Left lung (tissue), 10 donors: Measurements from ENCODE around the gene LAMA3. TPM values are rescaled to one million over a fixed set of nuclear protein-coding genes. Genes with fewer than 3 reads are reported as not detected.
A peak's percentile ranks its signal among the peaks of the same experiment; 100 is the strongest.

ENCODE experiments used
- ATAC-seq: fragments of 200-7000 bp; cut with Tn5 transposase; one replicate; pipeline ENCODE4 v1.9.1; 2020; ENCODE audit warnings: moderate library complexity
- DNase-seq, 4 donors: peaks; one replicate each; pipeline ENCODE4 v3.0.0-alpha.2; 2013 to 2020
- H3K27ac ChIP-seq, 2 donors: fragments of 200-600 bp; sonication (generic) in 1 of 2; one replicate each; pipeline versions ENCODE4 v1.5.0 to v1.8.0; 2020 to 2021
- H3K27me3 ChIP-seq, 2 donors: fragments of 200-600 bp; sonication (generic) in 1 of 2; one replicate each; pipeline versions ENCODE4 v1.5.0 to v1.8.0; 2020 to 2021
- H3K36me3 ChIP-seq, 2 donors: fragments of 200-600 bp; sonication (generic) in 1 of 2; one replicate each; pipeline versions ENCODE4 v1.5.0 to v1.8.0; 2020 to 2021
- H3K4me1 ChIP-seq, 2 donors: fragments of 200-600 bp; one replicate each; pipeline ENCODE4 v1.8.0; 2021
- H3K4me3 ChIP-seq, 2 donors: fragments of 200-600 bp; sonication (generic) in 1 of 2; one replicate each; pipeline versions ENCODE4 v1.5.0 to v1.8.0; 2020 to 2021; ENCODE audit warnings: mild to moderate bottlenecking in 1 of 2
- H3K9me3 ChIP-seq, 2 donors: fragments of 200-600 bp; sonication (generic) in 1 of 2; one replicate each; pipeline versions ENCODE4 v1.5.0 to v1.8.0; 2020 to 2021
- intact Hi-C, 2 donors: fragments of 100-400 bp; cut with DNase I; formaldehyde crosslinking; loops; one replicate each; pipeline versions ENCODE4 v1.11.2 to v1.14.2; 2022
- polyA plus RNA-seq, 6 donors: library from polyadenylated mRNA; unstranded; fragments of 120-200 nt; gene quantifications; one replicate each; pipeline ENCODE4 v1.2.1, GENCODE V29; 2013; ENCODE audit not compliant: insufficient read length in 6 of 6
- total RNA-seq, 2 donors: library from RNA; stranded (reverse); fragmentation: NEBNext Ultra II Directional; extraction: Animal tissue kit (Norgen Biotek cat#: 25700); gene quantifications; one replicate each; pipeline ENCODE4 v1.2.1, GENCODE V29; 2021
- TF ChIP-seq, protein P1 (sequence below), 2 donors: fragments of 200-600 bp; sonication (generic) in 1 of 2; IDR thresholded peaks; one replicate each; pipeline versions ENCODE4 v1.5.0 to v1.8.0; 2021; ENCODE audit warnings: antibody characterized with exemption in 2 of 2
- donor health status: DM: no; HTN: yes; CAD: no.
- donor health status: DM: no; HTN: no; CAD: no.

LAMA3 gene
- total and polyA plus RNA-seq, 8 donors: 42.8 to 207 (median 140) TPM

DNA sequence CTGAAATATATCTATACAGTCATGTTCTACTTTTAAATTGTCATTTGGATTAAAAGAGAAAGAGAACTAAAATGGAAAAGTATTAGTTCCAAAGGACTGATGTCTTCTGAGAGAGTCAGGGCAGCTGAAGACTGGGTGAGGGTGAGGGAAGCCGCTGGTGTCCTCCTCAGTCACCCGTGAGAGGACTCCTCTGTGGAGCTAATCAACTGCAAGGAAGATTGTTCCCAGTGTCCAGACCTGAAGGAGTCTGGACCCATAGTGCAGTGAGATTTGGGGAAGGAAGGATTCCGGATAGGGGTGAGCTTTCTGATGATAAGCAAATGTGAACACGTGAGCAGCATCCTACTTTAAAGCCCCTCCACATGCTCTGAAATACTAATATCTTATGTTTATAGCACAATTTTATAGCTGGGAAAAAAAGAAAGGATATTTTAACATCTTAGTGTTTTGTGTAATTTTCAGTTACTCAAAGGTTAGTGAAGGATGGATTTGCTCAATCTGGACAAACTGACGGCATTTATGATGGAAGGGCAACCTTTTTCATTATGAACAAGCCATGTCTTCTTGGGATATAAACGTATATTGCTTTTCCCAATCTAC, 190.8 kb downstream of the LAMA3 start:
- Histone ChIP-seq H3K36me3 (no peaks in the 10 kb centered on the region), H3K4me1 (peaks cover 0 to 5% of the 10 kb centered on the region in 2 donors), H3K27ac (no peak overlapping the region), H3K4me3 (no peak overlapping the region), H3K9me3 (no peaks in the 10 kb centered on the region), H3K27me3 (no peaks in the 10 kb centered on the region)
- no peak for DNase-seq
- intact Hi-C loops: no loop called here
- no peak for ATAC-seq
- TF ChIP-seq, protein P1, sequence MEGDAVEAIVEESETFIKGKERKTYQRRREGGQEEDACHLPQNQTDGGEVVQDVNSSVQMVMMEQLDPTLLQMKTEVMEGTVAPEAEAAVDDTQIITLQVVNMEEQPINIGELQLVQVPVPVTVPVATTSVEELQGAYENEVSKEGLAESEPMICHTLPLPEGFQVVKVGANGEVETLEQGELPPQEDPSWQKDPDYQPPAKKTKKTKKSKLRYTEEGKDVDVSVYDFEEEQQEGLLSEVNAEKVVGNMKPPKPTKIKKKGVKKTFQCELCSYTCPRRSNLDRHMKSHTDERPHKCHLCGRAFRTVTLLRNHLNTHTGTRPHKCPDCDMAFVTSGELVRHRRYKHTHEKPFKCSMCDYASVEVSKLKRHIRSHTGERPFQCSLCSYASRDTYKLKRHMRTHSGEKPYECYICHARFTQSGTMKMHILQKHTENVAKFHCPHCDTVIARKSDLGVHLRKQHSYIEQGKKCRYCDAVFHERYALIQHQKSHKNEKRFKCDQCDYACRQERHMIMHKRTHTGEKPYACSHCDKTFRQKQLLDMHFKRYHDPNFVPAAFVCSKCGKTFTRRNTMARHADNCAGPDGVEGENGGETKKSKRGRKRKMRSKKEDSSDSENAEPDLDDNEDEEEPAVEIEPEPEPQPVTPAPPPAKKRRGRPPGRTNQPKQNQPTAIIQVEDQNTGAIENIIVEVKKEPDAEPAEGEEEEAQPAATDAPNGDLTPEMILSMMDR (IDR thresholded peaks at IDR 0.05): no peak

DNA sequence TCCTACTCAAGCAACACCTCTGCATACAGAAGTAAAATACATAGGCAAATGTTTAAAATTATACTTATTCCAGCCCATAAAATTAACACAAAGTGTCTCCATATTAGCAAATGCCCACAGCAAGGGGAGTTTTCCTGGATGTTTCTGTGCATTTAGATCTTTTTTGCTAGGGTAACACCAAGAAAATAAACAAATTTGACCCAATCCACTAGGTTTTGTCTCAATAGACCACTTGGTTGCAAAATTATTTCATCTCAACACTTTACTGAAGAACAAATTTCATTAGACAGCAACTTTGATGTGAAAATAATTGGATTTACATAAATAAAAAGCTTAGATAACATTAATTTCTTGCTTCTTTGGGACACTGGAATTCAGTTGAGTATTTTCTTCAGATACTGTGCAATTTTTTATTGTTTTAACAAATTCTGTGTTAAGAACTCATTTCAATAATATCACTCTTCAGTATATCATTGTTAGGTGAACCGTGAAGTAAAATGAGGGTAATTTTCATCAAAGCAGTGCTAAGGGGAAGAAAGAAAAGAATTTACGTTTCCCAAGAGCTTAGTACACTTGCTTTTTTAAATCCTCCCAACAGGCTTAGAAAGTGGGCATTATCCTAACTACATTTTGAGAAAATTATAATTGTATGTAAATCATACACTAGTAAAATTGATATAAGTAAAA, 191.8 kb downstream of the LAMA3 start:
- TF ChIP-seq, protein P1 (IDR thresholded peaks at IDR 0.05): no peak
- DNase-seq (no peak), ATAC-seq (no peak)
- Histone ChIP-seq H3K4me1 (peaks cover 0 to 11% of the 10 kb centered on the region in 2 donors), H3K9me3 (no peaks in the 10 kb centered on the region), H3K4me3 (no peak overlapping the region), H3K27ac (no peak overlapping the region), H3K27me3 (no peaks in the 10 kb centered on the region), H3K36me3 (no peaks in the 10 kb centered on the region)
- intact Hi-C loops: no loop called here

DNA sequence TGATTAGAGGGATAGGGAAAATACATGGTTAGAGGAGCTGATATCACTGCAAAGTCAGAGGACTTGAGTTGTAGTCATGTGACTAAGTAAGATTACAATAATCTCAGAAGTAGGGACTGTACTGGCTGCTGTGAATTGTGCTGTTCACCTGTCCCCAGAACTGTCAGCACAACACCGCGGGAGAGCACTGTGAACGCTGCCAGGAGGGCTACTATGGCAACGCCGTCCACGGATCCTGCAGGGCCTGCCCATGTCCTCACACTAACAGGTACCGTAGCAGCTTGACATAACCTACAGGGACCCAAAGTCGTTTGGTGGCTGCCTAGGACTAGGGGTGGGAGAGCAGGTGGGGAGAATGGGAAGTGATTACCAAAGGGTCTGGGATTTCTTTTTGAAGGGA, 192.5 kb downstream of the LAMA3 start:
- Histone ChIP-seq H3K4me1 (peaks cover 0 to 11% of the 10 kb centered on the region in 2 donors), H3K4me3 (no peak overlapping the region), H3K27ac (no peak overlapping the region), H3K36me3 (no peaks in the 10 kb centered on the region), H3K9me3 (no peaks in the 10 kb centered on the region), H3K27me3 (no peaks in the 10 kb centered on the region)
- DNase-seq: no peak
- ATAC-seq: no peak
- intact Hi-C loops: no loop called here
- TF ChIP-seq, protein P1 (IDR thresholded peaks at IDR 0.05): no peak

DNA sequence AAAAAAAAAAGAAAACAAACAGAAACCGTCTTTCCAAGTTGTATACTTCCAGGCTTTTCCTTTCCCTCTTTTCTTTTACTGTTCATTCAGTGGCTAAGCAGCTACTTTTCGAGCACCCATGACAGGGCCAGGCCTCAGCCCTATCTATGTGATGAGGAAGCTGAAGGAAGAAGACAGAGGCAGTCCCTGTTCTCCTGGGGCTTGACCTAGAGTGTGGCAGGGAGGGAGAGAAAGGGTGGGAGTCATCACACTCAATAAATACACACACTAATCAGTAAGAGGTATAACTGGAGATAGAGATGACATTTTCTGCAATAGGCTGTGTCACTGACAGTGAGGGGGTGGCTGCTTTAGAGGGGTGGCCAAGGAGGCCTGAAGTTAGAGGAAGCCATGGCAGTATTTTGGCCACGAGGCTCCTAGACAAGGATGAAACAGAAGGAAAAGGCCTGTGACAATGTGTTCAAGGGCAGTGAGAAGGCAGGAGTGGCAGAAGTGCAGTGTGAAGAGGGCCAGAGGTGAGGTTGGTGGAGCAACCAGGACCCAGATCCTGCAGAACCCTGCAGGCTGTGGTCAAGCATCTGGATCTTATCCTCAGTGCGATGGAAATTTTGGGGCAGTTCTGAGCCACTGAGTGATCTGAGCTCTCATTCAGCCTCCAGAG, 193.5 kb downstream of the LAMA3 start:
- no peaks in the 10 kb centered on the region for H3K36me3 ChIP-seq
- no peak overlapping the region for H3K27ac ChIP-seq
- peaks cover 0 to 11% of the 10 kb centered on the region in 2 donors for H3K4me1 ChIP-seq
- TF ChIP-seq, protein P1 (IDR thresholded peaks at IDR 0.05): no peak
- no peak overlapping the region for H3K4me3 ChIP-seq
- no peaks in the 10 kb centered on the region for H3K9me3 ChIP-seq
- no peak for ATAC-seq
- H3K27me3 ChIP-seq: no peaks in the 10 kb centered on the region
- no peak for DNase-seq
- intact Hi-C loops: no loop called here

DNA sequence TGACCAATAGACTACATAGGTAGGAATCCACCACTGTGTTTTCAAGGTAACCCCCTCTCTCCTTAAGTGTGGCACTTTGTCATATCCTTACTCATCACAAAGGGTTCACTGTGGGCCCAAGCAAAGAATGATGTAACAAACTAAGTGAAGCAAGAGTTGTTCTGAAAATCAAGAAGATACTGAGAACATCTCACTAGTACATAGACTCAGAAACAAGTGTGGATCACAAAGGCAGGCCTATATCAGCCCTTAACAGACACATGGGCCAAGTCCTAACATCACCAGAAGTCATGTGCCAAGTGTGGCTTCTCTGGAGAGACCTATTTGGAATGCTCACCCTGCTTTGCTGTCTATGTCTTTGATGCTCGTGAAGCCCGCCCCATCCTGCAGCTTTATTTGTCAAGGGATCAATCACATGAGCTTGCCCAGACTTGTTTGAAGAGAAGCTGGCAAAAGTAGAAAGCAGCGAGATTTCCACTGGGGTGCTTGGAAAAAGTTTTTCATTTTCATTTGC, 194.1 kb downstream of the LAMA3 start:
- intact Hi-C loops: no loop called here
- ATAC-seq (no peak), DNase-seq (no peak)
- Histone ChIP-seq H3K27me3 (no peaks in the 10 kb centered on the region), H3K9me3 (no peaks in the 10 kb centered on the region), H3K27ac (peak overlapping the region in 1 of 2 donors; percentile 26), H3K36me3 (no peaks in the 10 kb centered on the region), H3K4me3 (no peak overlapping the region), H3K4me1 (peaks cover 0 to 11% of the 10 kb centered on the region in 2 donors)
- TF ChIP-seq, protein P1 (IDR thresholded peaks at IDR 0.05): no peak
